ENCODE data around the gene SPO11. TPM values are rescaled to one million over a fixed set of nuclear protein-coding genes. Genes with fewer than 3 reads are reported as not detected.

The SPO11 gene
- total and polyA plus RNA-seq, 2 experiments from 2014 or later: not detected

- Mint-ChIP-seq H3K9me3 (no peaks in the 10 kb centered on the region), H3K27ac (no peak overlapping the region), H3K27me3 (ENCODE audit: insufficient read depth, low read depth, poor library complexity) (peaks cover 17% of the 10 kb centered on the region), H3K4me3 (no peak overlapping the region), H3K36me3 (ENCODE audit: low read depth) (peaks cover 71% of the 10 kb centered on the region), H3K4me1 (peaks cover 21% of the 10 kb centered on the region)
- Histone ChIP-seq H3K4me3 (no peak overlapping the region), H3K9me2 (ENCODE audit: insufficient read depth) (no peaks in the 10 kb centered on the region), H3K36me3 (ENCODE audit: insufficient read depth) (peaks cover 30% of the 10 kb centered on the region; the same call in 1 of the 2 replicates), H3F3A (replicated peaks; ENCODE audit: low read depth) (no peaks in the 10 kb centered on the region), H3K27ac (ENCODE audit: low read depth) (no peak overlapping the region), H3K4me1 (ENCODE audit: insufficient read depth) (peaks cover 7% of the 10 kb centered on the region), H2AFZ (no peak overlapping the region), H3K4me2 (no peak overlapping the region), H3K27me3 (ENCODE audit: insufficient read depth) (no peaks in the 10 kb centered on the region), H4K20me1 (replicated peaks; ENCODE audit: insufficient read depth) (peaks cover 15% of the 10 kb centered on the region), H3K79me2 (replicated peaks; ENCODE audit: insufficient read depth) (no peaks in the 10 kb centered on the region; the same call in 1 of the 2 replicates)
- no peak for DNase-seq (ENCODE audit: low spot score)
- no peak for TF ChIP-seq CREB1 (CRISPR knock-in tag; IDR thresholded peaks at IDR 0.05; ENCODE audit: low read depth)
- TF ChIP-seq ZNF462 (CRISPR knock-in tag; IDR thresholded peaks at IDR 0.05): no peak
- no peak for TF ChIP-seq STAT1 (IDR thresholded peaks at IDR 0.05; ENCODE audit: unreplicated experiment)
- no peak for TF ChIP-seq POLR2AphosphoS5 (IDR thresholded peaks at IDR 0.05; ENCODE audit: low read depth)
- no peak for TF ChIP-seq REST (IDR thresholded peaks at IDR 0.05; ENCODE audit: unreplicated experiment)
- TF ChIP-seq EZH2phosphoT487 (IDR thresholded peaks at IDR 0.05; ENCODE audit: unreplicated experiment): no peak
- TF ChIP-seq ZNF331 (CRISPR knock-in tag; IDR thresholded peaks at IDR 0.05; ENCODE audit: low read depth): no peak
- TF ChIP-seq ZNF114 (CRISPR knock-in tag; IDR thresholded peaks at IDR 0.05): no peak
- no peak for TF ChIP-seq CTCF (conservative IDR thresholded peaks at IDR 0.05; ENCODE audit: low read depth in 2 of 2)
- TF ChIP-seq JUNB (IDR thresholded peaks at IDR 0.05; ENCODE audit: unreplicated experiment): no peak
- TF ChIP-seq ETS1 (IDR thresholded peaks at IDR 0.05): no peak
- TF ChIP-seq NANOG (IDR thresholded peaks at IDR 0.05; ENCODE audit: borderline replicate concordance): no peak
- no peak for TF ChIP-seq EZH2 (IDR thresholded peaks at IDR 0.05; ENCODE audit: low read depth, unreplicated experiment)
- no peak for ATAC-seq
Observed at GRCh38 chr20:57378107-57378506, 48.5 kb downstream of the SPO11 start.

Measured in GM23338 (cell line).